ENCODE data around the gene SUPT20HL1.

GRCh38 chrX:24339911-24340310 is 20.5 kb upstream of the SUPT20HL1 start:
- TF ChIP-seq CTCF (IDR thresholded peaks at IDR 0.05) (no peak), POLR2A (IDR thresholded peaks at IDR 0.05) (no peak)
